Left lung (tissue), 10 donors: ENCODE results near the gene FAM117B. TPM values are rescaled to one million over a fixed set of nuclear protein-coding genes. Genes with fewer than 3 reads are reported as not detected.
A peak's percentile ranks its signal among the peaks of the same experiment; 100 is the strongest.

Experiments
- ATAC-seq: fragments of 200-7000 bp; cut with Tn5 transposase; one replicate; pipeline ENCODE4 v1.9.1; 2020; ENCODE audit warnings: moderate library complexity
- DNase-seq, 4 donors: peaks; one replicate each; pipeline ENCODE4 v3.0.0-alpha.2; 2013 to 2020
- H3K27ac ChIP-seq, 2 donors: fragments of 200-600 bp; sonication (generic) in 1 of 2; one replicate each; pipeline versions ENCODE4 v1.5.0 to v1.8.0; 2020 to 2021
- H3K27me3 ChIP-seq, 2 donors: fragments of 200-600 bp; sonication (generic) in 1 of 2; one replicate each; pipeline versions ENCODE4 v1.5.0 to v1.8.0; 2020 to 2021
- H3K36me3 ChIP-seq, 2 donors: fragments of 200-600 bp; sonication (generic) in 1 of 2; one replicate each; pipeline versions ENCODE4 v1.5.0 to v1.8.0; 2020 to 2021
- H3K4me1 ChIP-seq, 2 donors: fragments of 200-600 bp; one replicate each; pipeline ENCODE4 v1.8.0; 2021
- H3K4me3 ChIP-seq, 2 donors: fragments of 200-600 bp; sonication (generic) in 1 of 2; one replicate each; pipeline versions ENCODE4 v1.5.0 to v1.8.0; 2020 to 2021; ENCODE audit warnings: mild to moderate bottlenecking in 1 of 2
- H3K9me3 ChIP-seq, 2 donors: fragments of 200-600 bp; sonication (generic) in 1 of 2; one replicate each; pipeline versions ENCODE4 v1.5.0 to v1.8.0; 2020 to 2021
- intact Hi-C, 2 donors: fragments of 100-400 bp; cut with DNase I; formaldehyde crosslinking; loops; one replicate each; pipeline versions ENCODE4 v1.11.2 to v1.14.2; 2022
- polyA plus RNA-seq, 6 donors: library from polyadenylated mRNA; unstranded; fragments of 120-200 nt; gene quantifications; one replicate each; pipeline ENCODE4 v1.2.1, GENCODE V29; 2013; ENCODE audit not compliant: insufficient read length in 6 of 6
- total RNA-seq, 2 donors: library from RNA; stranded (reverse); fragmentation: NEBNext Ultra II Directional; extraction: Animal tissue kit (Norgen Biotek cat#: 25700); gene quantifications; one replicate each; pipeline ENCODE4 v1.2.1, GENCODE V29; 2021
- TF ChIP-seq, protein P1 (sequence below), 2 donors: fragments of 200-600 bp; sonication (generic) in 1 of 2; IDR thresholded peaks; one replicate each; pipeline versions ENCODE4 v1.5.0 to v1.8.0; 2021; ENCODE audit warnings: antibody characterized with exemption in 2 of 2
- donor health status: DM: no; HTN: yes; CAD: no.
- donor health status: DM: no; HTN: no; CAD: no.

FAM117B gene
- total and polyA plus RNA-seq, 8 donors = 4.9 to 27.4 (median 22.6) TPM

- H3K27me3 ChIP-seq = no peaks in the 10 kb centered on the region
- ATAC-seq = no peak
Measured at GRCh38 chr2:202754936-202755335, 120.2 kb downstream of the FAM117B start.

GRCh38 chr2:202756598-202756997 lies 121.8 kb downstream of the FAM117B start:
- TF ChIP-seq, protein P1, sequence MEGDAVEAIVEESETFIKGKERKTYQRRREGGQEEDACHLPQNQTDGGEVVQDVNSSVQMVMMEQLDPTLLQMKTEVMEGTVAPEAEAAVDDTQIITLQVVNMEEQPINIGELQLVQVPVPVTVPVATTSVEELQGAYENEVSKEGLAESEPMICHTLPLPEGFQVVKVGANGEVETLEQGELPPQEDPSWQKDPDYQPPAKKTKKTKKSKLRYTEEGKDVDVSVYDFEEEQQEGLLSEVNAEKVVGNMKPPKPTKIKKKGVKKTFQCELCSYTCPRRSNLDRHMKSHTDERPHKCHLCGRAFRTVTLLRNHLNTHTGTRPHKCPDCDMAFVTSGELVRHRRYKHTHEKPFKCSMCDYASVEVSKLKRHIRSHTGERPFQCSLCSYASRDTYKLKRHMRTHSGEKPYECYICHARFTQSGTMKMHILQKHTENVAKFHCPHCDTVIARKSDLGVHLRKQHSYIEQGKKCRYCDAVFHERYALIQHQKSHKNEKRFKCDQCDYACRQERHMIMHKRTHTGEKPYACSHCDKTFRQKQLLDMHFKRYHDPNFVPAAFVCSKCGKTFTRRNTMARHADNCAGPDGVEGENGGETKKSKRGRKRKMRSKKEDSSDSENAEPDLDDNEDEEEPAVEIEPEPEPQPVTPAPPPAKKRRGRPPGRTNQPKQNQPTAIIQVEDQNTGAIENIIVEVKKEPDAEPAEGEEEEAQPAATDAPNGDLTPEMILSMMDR (IDR thresholded peaks at IDR 0.05) = no peak
- no peaks in the 10 kb centered on the region for H3K27me3 ChIP-seq
- H3K9me3 ChIP-seq = no peaks in the 10 kb centered on the region
- H3K36me3 ChIP-seq = peaks cover 0 to 10% of the 10 kb centered on the region in 2 donors
- DNase-seq (no peak), ATAC-seq (no peak)
- H3K27ac ChIP-seq = no peak overlapping the region
- intact Hi-C loops = no loop called here
- H3K4me3 ChIP-seq = no peak overlapping the region
- H3K4me1 ChIP-seq = no peaks in the 10 kb centered on the region

More at GRCh38 chr2:202754936-202755335, 120.2 kb downstream of the FAM117B start:
- intact Hi-C loops = no loop called here
- no peak overlapping the region for H3K4me3 ChIP-seq
- no peaks in the 10 kb centered on the region for H3K9me3 ChIP-seq
- DNase-seq = no peak
- H3K36me3 ChIP-seq = peaks cover 0 to 10% of the 10 kb centered on the region in 2 donors
- H3K4me1 ChIP-seq = no peaks in the 10 kb centered on the region
- TF ChIP-seq, protein P1 (IDR thresholded peaks at IDR 0.05) = no peak
- H3K27ac ChIP-seq = no peak overlapping the region

DNA sequence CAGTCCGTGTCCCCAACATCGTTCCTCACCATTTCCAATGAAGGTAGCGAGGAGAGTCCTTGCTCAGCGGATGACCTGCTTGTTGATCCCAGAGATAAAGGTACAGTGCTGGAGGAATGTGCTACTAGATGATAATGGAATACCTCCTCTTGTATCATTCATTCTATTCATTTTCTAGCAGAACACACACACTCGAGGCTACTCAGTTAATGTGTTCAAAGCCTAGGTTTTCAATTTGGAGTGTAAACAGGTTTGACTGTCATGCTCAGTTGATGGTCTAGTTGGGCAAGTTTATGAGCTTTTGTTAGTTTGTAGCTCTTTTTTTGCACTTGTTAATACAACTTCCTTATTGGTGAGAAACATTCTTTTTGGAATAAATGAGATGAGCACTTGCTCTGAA lies 122.6 kb downstream of the FAM117B start:
- Histone ChIP-seq H3K27me3 (no peaks in the 10 kb centered on the region), H3K9me3 (no peaks in the 10 kb centered on the region), H3K27ac (no peak overlapping the region), H3K4me1 (no peaks in the 10 kb centered on the region), H3K36me3 (peaks cover 0 to 10% of the 10 kb centered on the region in 2 donors), H3K4me3 (no peak overlapping the region)
- no peak for DNase-seq
- TF ChIP-seq, protein P1 (IDR thresholded peaks at IDR 0.05) = no peak
- intact Hi-C loops = no loop called here
- ATAC-seq = no peak

DNA sequence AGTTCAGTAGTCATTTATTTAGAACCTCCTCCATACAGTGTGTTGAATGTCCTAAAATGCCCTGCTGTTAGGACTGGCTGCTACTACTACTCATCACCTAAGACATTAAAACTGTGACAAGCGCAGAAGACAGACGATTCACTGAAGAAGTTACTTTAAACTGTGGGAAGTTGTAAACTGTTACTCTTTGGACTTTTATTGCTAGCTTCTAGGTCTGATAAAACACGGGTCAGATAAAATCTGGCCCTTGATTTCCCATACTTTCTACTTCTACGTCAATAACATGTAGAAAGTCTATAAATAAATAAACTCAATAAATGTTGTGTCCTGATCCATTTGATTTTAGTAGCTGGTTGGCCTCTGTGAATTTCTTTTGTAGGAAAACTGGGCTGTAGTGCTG lies 123.4 kb downstream of the FAM117B start:
- H3K9me3 ChIP-seq = no peaks in the 10 kb centered on the region
- no peak overlapping the region for H3K27ac ChIP-seq
- ATAC-seq = no peak
- H3K4me1 ChIP-seq = no peaks in the 10 kb centered on the region
- H3K36me3 ChIP-seq = peaks cover 0 to 10% of the 10 kb centered on the region in 2 donors
- DNase-seq = no peak
- no peak overlapping the region for H3K4me3 ChIP-seq
- H3K27me3 ChIP-seq = no peaks in the 10 kb centered on the region
- intact Hi-C loops = no loop called here
- TF ChIP-seq, protein P1 (IDR thresholded peaks at IDR 0.05) = no peak

- ATAC-seq = peak; percentile 88
- Histone ChIP-seq H3K27ac (peak overlapping the region; percentile 2 to 10), H3K4me1 (no peaks in the 10 kb centered on the region), H3K27me3 (no peaks in the 10 kb centered on the region), H3K9me3 (no peaks in the 10 kb centered on the region), H3K4me3 (no peak overlapping the region), H3K36me3 (peaks cover 0 to 10% of the 10 kb centered on the region in 2 donors)
- TF ChIP-seq, protein P1 (IDR thresholded peaks at IDR 0.05) = no peak
- peak in 1 of 4 donors; percentile 35 for DNase-seq
- intact Hi-C loops = no loop called here
Measured at GRCh38 chr2:202758604-202759003, 123.8 kb downstream of the FAM117B start.
